Activated CD8-positive, alpha-beta memory T cell treated with anti-CD3 and anti-CD28 coated beads, Interleukin-2, amount 50 U/mL, for 24 hours (primary cell): Measurements from ENCODE around the gene CPNE4.
"Not testable (repeated sequence)": the region's sequence is repeated elsewhere in the genome, so short reads cannot be mapped to it uniquely, and the experiment has no call there.

Experiments used
- DNase-seq: peaks from one replicate; pipeline ENCODE4 v3.0.0-alpha.2; 2020; ENCODE audit errors: extremely low read depth

Gene CPNE4

DNA sequence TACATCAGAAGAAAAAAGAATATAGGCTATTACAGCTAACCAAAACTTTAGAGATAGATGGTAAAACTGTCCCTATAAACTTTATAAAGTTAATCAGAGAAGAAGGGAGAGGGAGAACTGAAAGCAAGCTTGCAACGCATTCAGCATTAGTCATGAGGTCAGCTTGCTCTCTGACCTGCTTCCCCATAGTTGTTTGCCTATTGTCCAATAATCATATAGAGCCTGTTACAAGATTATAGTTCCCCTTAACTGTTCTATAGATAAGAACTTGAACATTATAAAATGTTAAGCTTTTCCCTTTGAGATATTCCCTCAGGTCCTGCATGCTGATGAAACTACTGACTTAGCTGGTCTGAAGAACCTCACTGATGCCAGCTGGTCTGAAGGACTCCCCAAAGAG is 74.5 kb downstream of the CPNE4 start:
- DNase-seq, result no peak

DNA sequence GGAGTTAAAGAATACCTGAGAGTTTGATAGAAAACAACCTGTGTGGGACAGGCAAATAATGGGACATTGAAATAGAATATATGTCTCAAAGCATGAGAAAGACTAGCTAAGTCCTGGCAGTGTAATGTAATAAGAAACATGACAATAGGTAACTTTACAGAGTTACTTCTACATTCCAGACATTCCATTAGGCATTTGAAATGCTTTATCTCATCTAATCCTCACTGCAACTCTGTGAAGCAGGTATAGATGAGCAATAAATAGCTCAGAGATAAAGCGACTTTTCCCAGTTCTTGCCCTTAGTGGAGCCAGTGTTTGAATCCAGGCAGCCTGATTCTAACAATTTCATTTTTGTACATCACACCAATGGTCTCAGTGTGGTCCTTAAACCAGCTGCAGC is 76.8 kb downstream of the CPNE4 start:
- DNase-seq, result no peak

DNA sequence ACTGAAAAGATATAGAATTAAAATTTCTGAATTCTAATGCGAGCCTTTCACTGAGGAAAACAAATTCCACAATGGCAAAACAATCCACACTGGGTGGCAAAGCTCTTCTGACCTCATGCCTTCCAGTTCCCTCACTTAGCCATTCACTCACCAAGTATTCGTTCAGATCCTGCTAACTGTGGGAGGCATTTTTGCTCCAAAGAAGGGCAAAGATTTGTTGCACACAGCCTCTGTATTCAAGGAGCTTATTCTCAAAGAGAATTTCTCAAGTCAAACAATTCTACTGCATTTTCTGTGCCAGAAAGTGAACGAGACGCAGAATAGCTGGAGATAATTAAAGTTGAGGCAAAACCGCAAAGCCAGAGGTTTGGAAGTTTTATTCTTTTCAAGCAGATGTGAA is 77.3 kb downstream of the CPNE4 start:
- no peak for DNase-seq

DNA sequence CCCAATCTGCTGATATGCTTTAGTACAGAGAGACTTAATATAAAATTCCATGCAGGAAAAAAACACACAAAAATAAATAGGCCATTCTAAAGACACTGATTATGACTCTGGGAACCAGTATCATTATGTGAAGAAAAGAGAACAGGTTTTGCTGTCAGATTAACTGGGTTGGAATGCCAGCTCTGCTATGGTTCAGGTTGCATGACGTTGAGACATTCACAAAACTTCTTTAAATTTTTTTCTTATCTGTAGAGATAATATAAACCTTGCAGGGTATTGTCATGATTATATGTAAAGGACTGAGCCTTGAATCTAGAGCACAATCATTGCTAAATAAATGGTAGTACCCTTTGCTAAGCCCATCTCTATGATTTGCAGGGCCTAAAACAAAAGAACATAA is 86.0 kb downstream of the CPNE4 start:
- DNase-seq, result no peak

DNA sequence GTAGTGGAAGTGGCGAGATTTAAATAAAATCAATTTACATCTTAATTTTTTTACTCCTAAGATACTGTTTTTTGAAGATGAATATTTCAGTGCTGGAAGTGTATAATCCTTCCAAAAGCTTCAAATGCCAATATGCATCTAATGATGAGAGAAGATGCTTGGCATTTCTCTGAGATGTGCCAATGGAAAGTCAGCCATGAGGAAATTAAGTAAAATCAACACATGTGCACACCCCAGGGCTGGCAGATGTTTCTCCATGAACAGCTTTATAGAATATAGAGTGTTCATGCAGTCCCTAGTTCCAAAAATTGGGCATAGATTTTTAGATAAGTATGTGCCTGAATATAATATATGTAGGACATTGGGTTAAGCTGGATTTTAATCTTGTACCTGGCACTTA is 90.1 kb downstream of the CPNE4 start:
- no peak for DNase-seq

DNA sequence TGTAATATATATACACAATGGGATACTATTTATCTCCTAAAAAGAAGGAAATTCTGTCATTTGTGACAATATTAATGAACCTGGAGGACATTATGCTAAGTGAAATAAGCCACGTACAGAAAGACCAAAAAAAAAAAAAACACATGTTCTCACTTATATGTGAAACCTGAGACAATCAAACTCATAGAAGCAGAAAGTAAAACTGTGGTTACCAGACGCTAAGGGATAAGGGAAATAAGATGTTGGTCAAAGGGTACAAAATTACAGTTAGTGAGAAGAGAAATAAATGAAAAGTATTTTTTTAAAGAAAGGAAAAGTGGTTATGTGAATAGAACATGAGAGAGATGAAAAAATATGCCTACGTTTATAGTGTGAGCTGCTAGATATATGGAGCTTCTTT is 101.1 kb downstream of the CPNE4 start:
- DNase-seq, result no peak

DNA sequence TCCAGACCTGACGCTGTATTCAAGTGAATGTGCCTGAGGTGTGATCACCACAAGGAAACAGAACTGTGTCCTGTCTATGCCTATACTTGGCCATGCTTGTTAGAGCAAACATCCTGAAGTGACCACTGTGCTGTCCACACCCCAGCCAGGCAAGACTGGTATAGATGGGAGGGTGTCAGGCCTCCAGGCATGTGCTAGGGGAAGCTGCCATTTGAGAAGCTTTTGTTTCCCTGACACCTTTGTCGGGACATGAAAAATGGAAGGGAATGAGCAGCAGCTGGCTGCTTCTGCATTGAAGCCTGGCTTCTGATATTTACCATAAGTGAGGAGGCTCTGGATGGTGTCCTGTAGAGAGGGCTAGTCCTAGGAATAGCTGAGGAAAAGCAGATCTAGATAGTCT is 106.2 kb downstream of the CPNE4 start:
- no peak for DNase-seq

DNA sequence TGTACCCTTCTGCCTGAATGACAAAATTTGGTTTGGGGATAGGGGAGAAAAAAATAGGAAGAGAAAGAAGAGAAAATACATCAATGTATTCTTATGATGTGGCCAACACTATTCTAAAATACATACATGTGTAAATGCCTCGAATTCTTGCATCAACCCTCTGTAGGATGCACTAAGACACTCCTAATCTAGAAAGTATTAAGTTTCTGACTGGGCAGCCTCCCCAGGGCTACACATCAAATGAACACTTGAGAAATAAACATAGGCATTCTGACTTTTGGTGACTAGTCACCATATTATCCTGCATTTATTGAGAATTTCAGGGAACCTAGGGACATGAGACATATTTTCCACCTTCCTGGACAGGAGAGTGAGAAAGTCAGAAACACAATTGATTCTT is 109.2 kb downstream of the CPNE4 start:
- no peak for DNase-seq

DNA sequence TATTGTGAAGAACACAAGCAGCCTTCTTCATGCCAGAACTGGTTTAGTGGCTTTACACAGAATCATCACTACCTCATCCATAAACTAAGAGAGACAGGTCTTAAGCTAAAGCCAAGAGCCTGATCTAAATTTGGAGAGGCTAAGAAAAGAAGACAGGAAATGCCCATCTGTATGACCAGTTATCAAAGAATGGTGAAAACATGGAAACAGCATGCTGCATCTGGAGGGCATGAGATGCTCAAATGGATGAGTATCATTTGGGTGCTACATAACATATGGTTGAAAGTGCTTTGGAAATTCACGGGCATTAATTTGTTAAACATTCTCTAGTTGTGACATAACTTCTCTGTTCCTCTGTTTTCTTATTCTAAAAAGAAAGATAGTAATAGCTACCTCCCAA is 112.5 kb downstream of the CPNE4 start:
- no peak for DNase-seq

DNA sequence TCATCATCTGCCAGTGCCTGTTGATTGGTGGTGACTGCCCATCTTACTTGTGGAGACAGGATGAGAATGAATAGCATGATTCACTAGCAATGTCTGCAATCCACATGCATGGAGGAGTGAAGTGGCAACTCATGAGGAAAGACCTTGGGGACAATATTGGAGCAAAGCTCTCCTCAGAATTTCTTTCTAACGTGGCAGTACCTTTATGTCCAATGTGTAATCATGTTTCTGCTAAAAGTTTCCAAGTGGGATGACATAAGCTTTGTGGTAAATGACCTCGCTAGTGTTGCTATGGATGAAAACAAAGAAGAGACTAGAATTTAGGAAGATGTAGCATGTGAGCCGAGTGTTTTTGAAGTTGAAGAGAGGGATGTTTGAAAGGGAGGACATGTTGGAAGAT is 117.8 kb downstream of the CPNE4 start:
- no peak for DNase-seq

DNA sequence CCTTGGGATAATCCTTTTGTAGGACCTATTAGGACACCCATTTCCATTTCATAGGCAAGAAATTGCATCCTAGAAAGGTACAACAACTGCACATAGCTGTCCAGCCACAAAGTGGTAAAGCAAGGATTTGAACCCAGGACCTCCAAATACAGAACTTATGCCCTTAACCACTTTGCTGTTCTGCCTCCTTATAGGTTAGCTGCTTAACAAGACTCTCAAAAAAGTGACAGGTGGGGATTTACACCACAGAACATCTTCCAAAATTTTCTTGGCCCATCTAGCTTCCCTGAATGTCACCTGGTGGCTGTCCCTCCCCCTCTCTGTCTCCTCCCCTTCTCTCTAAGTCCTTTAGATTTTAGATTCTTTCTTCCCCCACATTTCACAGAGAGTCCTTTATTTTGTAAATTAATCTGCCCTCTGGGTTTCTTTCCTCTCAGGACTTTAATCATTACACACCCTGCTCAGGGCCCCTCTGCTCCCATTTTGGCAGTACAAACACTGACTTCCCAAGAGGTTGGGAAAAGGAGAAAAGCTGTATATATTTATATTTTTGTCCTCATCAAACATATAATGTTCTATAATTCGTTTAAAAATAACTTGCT is 120.6 kb downstream of the CPNE4 start:
- no peak for DNase-seq

DNA sequence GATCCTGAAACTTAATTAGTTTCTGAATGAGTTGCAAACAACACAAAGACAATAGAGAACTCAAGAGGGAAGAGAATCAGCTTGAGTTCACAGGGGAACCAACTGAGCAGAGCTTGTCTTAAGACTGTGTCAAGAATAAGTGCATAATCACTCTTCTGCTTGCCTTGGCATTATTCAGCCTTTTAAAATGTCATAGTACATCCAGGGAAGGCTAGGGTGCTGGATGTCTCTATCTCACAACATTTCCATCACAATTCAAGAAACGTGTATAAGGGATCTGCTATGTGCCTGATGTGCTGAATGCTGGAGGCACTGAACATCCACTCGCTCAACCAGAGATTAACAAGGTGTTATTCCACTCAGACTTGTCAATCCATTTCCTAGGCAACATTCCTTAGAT is 122.6 kb downstream of the CPNE4 start:
- no peak for DNase-seq

DNA sequence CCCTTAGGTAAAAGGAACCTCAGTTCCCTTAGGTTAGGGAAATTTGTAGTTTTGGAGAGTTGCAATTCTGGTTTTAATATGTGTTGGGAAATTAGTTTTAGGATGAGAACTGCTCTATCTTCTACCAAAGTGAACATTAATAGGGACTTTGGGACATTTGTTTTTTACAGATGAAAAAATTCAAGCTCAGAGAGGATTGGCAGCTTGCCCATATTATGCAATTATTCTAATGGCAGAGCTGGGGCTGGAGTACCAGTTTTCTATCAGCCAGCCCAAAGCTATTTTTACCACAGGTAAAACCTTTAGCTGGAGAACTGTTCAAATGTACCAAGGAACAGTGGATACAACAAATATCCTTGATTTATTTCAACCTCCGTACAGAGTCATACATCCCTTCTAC is 127.0 kb downstream of the CPNE4 start:
- no peak for DNase-seq

DNA sequence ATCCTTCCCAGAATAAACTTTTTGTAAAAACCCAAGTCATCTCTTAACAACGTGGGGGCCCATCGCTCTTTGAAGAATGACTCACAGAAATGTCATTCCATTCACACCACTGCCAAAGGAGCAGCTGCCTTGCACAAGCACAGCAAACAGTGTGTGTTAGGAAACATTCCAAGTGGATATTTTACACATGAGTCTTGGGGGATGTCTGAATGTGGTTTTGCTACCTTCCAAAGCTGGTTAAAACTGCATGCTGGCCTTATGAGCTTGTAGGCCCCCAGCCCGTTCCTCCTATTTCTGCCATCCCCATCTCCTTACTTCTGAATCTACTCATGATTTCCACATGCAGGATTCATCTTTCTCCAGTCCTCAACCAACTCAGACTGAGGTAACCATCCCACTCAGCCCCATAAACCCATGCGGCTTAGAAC is 130.8 kb downstream of the CPNE4 start:
- no peak for DNase-seq

DNA sequence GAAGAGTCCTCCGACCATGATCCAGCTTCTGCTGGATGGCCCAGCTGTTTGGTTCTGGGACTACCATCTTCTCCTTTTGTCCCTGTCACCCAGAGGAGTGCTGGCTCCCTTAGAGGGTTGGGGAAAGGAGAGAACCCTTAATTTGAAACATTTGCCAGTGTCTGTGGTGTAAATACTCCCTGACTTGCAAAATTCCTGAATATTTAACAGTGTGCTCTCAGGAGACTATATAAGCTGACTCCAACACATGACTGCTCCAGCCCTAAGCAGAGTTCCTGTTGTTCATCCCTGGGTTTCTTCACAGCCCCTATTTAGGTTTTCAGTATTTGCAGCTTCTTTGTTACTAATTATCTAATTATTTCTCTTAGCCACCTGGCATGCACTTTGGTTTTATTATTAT is 133.1 kb downstream of the CPNE4 start:
- no peak for DNase-seq

DNA sequence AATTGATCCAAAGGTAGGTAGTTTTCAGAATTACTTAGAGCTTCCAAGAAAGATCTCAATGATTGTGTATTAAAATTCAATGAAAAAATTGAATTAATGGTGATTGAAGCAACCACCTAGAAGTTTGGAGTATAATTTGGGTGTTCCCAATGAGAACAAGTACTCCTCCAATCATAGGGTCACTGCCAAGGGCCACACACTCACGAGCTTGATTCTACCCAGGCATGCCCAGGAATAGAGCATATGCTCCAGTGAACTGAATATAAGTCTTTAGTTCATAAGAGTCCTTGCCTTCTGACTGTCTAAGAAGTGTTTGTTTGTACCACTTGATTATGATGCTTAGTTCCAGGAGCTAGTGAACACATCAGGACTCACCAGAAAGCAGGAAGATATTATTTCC is 133.9 kb downstream of the CPNE4 start:
- no peak for DNase-seq

DNA sequence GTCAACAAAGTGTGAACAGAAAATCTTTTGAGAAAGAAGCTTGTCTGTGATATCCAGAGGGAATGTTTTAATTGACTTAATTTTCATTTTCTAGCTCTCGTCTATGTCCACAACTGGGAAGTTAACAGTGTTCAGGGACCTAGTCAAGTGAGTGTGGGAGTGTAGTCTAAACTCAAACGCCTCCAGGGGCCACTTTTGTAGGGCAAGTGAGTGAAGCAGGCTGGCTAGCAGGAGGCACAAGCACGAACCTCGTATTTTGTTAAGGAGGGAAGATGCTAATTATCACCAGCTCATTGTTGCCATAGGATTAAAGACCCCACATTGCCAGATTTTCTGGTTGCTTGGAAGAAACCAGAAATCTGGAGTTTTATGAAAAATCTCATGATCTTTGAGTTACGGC is 135.8 kb downstream of the CPNE4 start:
- DNase-seq, result no peak

DNA sequence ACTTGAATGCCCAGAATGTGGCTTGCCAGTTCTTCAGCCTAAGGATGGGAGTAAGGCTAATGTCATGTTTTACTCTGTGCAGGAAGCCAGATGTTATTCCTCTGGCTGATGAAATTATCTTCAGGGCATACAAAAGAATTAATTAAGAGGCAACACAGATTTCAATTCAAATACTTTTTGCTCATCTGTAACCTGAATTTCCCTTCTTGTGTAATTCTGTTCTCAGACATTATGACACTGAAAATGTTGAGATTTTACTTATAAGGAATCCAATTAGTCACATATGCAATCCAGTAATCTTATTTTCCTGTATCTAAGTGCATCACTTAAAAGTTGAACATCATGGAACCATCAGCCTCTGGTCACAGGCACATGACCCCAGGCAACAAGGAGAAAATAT is 136.5 kb downstream of the CPNE4 start:
- DNase-seq, result no peak

DNA sequence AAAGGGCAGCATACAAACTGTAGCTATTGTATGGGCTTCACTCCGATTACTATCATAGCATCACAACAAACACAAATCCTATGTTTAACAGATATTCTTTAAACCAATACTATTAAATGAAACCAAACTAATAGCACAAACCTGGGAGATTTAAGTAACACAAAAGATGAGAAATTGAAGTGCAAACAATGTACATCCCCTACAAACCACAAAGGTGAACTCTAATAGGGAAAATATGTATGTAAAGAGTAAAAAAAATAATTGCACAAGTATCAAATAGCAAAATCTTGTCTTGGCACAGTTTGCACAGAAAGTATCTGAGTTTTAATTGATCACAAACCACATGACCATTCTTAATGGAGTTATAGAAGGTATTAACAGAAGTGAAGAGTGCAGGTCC is 138.5 kb downstream of the CPNE4 start:
- DNase-seq, result no peak

DNA sequence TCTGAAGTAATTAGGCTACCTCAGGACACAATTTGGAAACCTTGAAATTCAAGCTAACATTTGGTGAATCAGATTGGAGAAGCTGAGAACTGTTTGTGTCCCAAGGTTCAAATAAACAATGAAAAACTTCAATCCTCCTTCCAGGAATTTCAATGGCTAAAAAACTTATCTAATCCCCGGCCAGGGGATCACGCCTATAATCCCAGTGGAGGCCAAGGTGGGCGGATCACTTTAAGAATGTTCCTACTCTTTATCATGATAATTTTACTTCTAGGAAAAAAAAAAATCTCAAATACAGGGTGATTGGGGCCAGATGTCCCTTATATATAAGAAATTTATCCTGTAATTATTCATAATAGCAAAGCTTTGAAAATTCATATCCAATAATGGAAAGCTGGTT is 139.0 kb downstream of the CPNE4 start:
- DNase-seq, result no peak

DNA sequence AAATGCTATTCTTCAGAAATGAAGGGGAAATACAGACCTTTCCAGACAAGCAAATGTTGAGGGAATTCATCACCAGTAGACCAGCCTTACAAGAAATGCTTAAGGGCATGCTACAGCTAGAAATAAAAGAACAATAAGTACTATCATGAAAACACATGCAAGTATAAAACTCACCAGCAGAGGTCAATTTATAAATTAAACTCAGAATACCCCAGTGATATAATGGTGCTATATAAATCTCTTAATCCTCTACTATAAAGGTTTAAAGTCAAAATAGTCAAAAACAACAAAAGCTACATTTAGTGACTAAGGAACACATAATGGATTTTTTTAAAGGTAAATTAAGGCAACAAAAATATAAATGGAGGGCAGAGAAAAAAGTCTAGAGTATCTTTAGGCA is 142.5 kb downstream of the CPNE4 start:
- DNase-seq, result no peak

DNA sequence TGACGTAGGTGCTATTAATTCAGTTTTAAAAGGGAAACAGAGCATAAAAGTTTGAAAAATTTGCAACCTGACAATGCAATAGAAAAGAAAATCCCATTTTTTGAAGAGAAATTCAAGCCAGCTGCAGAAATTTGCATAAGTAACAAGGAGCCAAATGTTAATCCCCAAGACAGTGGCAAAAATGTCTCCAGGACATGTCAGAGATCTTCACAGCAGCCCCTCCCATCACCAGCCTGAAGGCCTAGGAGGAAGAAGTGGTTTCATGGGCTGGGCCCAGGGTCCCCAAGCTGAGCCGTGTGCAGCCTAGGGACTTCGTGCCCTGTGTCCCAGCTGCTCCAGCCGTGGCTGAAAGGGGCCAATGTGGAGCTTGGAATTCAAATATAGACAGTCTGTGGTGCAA is 148.9 kb downstream of the CPNE4 start:
- not testable (repeated sequence) for DNase-seq

DNA sequence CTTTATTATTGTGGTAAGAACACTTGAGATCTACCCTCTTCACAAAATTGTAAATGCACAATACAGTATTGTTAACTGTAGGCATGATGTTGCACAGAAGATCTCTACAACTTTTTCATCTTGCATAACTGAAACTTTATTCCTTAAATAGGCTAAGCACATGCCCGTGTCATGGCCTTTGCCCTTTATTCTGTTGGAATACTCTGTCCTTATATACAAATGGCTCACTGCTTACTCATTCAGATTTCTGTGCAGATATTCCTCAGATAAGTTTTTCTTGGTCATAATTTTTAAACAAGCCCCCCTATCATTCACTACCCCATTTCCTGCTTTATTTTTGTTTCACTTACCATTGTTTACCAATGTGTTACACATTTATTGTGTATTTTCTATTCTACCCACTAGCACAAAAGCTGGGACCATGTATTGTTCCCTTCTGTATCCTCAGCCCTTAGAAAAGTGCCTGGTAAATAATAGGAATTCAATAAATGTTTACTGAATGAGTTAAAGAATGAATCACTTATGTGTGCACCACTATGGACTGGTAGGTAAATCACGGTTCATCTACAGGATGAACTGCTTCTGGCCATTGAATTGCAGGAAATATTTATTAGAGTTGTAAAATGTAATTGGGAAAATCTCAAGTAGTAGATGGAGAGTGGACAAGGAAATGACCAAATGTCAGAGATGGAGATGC is 151.0 kb downstream of the CPNE4 start:
- DNase-seq, result no peak

DNA sequence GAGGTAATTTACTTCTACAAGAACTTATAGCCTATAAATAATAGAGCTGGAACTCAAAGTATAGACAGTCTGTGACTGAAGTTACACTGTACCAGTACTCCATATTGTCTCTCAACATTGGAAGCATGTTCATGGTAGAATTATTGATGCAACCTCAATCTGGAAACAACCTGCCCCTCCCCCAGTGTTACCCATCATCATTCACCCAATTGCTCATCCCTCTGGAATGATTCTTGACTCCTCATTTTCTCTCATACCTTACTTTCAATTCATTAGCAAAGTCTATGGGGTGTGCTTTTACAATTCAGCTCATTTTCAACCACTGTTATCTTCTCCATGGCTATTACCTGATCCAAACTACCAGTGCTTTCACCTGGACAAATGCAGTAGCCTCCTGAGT is 151.7 kb downstream of the CPNE4 start:
- DNase-seq, result no peak
